Measurements from ENCODE around the gene KCNG2. TPM values are rescaled to one million over a fixed set of nuclear protein-coding genes. Genes with fewer than 3 reads are reported as not detected.

Gene KCNG2
- total RNA-seq, 4 donors from 2014 or later, result 0.60 to 0.84 (median 0.78) TPM; not detected in 1

DNA sequence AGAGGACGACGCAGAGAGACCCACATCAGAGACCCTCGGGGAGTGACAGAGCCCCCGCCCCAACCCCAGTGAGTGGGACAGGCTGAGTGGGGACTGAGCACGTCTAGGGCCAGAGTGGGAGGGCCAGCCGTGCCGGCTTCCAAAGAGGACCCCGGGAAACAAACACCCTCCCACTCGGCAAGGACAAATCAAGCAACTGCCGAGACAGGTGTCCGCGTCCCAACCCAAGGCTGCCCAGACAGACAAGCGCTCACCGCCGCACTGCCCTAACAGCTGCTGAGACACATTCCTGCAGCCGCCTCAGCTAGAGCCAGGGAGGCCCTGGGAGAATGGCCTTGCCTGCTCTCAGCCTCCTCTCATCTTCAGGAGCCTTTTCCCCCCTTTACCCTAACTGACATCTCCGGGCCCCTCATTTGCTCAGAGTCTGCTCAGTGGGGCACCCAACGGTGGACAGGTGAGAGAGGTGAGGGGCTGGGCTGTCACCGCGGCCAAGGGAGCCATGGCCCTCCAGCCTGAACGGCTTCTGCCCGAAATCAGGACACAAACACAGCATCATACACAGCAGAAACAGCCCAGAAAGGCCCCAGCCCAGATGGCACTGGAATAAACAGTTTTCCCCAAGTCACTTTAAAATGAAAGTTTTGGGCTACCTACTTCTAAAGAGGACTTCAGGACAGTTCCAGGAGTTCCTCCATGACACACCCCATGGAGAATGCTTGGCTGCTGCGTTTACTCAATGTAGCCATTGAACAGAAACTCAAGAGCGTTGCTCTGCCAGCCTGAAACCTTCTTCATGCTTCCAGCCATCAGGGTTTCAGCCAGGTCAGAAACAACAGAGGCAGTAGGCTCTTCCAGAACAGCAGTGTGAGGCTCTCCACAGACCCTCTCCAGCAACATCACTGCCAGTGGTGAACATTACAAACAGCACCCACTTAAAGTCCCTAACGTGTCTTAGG is 130.1 kb downstream of the KCNG2 start:
- Histone ChIP-seq H3K27ac (no peak overlapping the region), H3K4me1 (peaks cover 0 to 5% (median 0%) of the 10 kb centered on the region in 4 donors), H3K27me3 (no peaks in the 10 kb centered on the region), H3K4me3 (no peak overlapping the region), H3K36me3 (peaks cover 0 to 92% (median 0%) of the 10 kb centered on the region in 3 donors), H3K9me3 (peaks cover 3 to 45% (median 19%) of the 10 kb centered on the region in 4 donors)
- 82 to 92% methylated on average over 17 to 25 of the region's 25 CpGs for WGBS, 2 donors
- DNase-seq (ENCODE audit: low spot score in 2 of 2), result no peak
- TF ChIP-seq, protein P1, sequence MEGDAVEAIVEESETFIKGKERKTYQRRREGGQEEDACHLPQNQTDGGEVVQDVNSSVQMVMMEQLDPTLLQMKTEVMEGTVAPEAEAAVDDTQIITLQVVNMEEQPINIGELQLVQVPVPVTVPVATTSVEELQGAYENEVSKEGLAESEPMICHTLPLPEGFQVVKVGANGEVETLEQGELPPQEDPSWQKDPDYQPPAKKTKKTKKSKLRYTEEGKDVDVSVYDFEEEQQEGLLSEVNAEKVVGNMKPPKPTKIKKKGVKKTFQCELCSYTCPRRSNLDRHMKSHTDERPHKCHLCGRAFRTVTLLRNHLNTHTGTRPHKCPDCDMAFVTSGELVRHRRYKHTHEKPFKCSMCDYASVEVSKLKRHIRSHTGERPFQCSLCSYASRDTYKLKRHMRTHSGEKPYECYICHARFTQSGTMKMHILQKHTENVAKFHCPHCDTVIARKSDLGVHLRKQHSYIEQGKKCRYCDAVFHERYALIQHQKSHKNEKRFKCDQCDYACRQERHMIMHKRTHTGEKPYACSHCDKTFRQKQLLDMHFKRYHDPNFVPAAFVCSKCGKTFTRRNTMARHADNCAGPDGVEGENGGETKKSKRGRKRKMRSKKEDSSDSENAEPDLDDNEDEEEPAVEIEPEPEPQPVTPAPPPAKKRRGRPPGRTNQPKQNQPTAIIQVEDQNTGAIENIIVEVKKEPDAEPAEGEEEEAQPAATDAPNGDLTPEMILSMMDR (IDR thresholded peaks at IDR 0.05), result no peak
- TF ChIP-seq EP300 (IDR thresholded peaks at IDR 0.05) (no peak), POLR2A (IDR thresholded peaks at IDR 0.05) (no peak)

DNA sequence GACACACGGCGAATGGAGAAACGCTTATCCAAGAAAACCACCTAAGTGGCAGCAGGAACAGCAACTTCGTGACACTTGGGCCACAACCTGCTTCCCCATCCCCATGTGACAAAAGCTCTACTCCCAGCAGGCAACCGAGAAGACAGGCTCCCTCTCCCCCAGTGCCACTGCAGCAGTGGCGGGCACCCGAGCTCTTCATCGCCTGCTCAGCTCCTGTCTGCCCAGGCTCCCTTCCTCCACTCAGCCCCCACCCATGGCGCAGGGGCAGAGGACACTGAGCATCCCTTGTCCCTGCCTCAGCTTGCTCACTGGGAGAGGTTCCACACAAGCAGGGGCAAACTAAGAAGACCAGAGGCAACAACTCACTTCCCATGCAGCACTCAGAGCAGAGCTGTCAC is 130.8 kb downstream of the KCNG2 start:
- 92 to 96% methylated on average over 9 of the region's 9 CpGs for WGBS, 2 donors
- Histone ChIP-seq H3K4me3 (no peak overlapping the region), H3K36me3 (peaks cover 0 to 92% (median 0%) of the 10 kb centered on the region in 3 donors), H3K9me3 (peaks cover 3 to 51% (median 19%) of the 10 kb centered on the region in 4 donors), H3K27ac (no peak overlapping the region), H3K27me3 (no peaks in the 10 kb centered on the region), H3K4me1 (peaks cover 0 to 5% (median 0%) of the 10 kb centered on the region in 4 donors)
- DNase-seq (ENCODE audit: low spot score in 2 of 2), result no peak
- TF ChIP-seq, protein P1 (IDR thresholded peaks at IDR 0.05), result no peak
- TF ChIP-seq EP300 (IDR thresholded peaks at IDR 0.05), result no peak
- no peak for TF ChIP-seq POLR2A (IDR thresholded peaks at IDR 0.05)

- WGBS, 2 donors, result 97% methylated on average over 2 of the region's 2 CpGs
- DNase-seq (ENCODE audit: low spot score in 2 of 2), result no peak
- no peak for TF ChIP-seq POLR2A (IDR thresholded peaks at IDR 0.05)
- TF ChIP-seq, protein P1 (IDR thresholded peaks at IDR 0.05), result no peak
- TF ChIP-seq EP300 (IDR thresholded peaks at IDR 0.05), result no peak
These were observed 132.4 kb downstream of the KCNG2 start for GRCh38 chr18:79930020-79930642.

DNA sequence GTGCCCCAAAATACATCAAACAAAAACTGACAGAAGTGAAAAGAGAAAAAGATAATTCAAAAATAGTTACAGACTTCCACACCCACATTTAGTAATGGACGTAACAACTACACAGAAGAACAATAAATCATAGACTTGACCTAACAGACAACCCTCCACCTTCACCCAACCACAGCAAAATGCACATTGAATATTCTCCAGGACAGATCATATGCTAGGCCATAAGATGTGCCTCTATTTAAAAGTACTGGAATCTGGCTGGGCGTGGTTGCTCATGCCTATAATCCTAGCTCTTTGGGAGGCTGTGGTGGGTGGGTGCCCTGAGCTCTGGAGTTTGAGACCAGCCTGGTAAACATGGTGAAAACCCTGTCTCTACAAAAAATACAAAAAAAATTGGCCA is 133.7 kb downstream of the KCNG2 start:
- Histone ChIP-seq H3K4me1 (peaks cover 0 to 27% (median 0%) of the 10 kb centered on the region in 4 donors), H3K9me3 (peaks cover 3 to 65% (median 19%) of the 10 kb centered on the region in 4 donors), H3K27me3 (no peaks in the 10 kb centered on the region), H3K36me3 (peaks cover 0 to 95% (median 0%) of the 10 kb centered on the region in 3 donors), H3K4me3 (no peak overlapping the region), H3K27ac (no peak overlapping the region)
- TF ChIP-seq, protein P1 (IDR thresholded peaks at IDR 0.05), result no peak
- TF ChIP-seq POLR2A (IDR thresholded peaks at IDR 0.05), result no peak
- no peak for TF ChIP-seq EP300 (IDR thresholded peaks at IDR 0.05)
- no peak for DNase-seq (ENCODE audit: low spot score in 2 of 2)
- 97 to 100% methylated on average over 2 of the region's 2 CpGs for WGBS, 2 donors

More at GRCh38 chr18:79930020-79930642, 132.4 kb downstream of the KCNG2 start:
- H3K4me3 ChIP-seq, result no peak overlapping the region
- no peaks in the 10 kb centered on the region for H3K27me3 ChIP-seq
- peaks cover 0 to 93% (median 0%) of the 10 kb centered on the region in 3 donors for H3K36me3 ChIP-seq
- H3K9me3 ChIP-seq, result peaks cover 3 to 57% (median 19%) of the 10 kb centered on the region in 4 donors
- H3K4me1 ChIP-seq, result peaks cover 0 to 20% (median 0%) of the 10 kb centered on the region in 4 donors
- H3K27ac ChIP-seq, result no peak overlapping the region

Data from tibial nerve (tissue), 4 donors.